HPDE6-E6E7 (cell line): Measurements from ENCODE around the gene TACR2.

Experiments used
- DNase-seq: peaks from one replicate; pipeline ENCODE4 v3.0.0; 2011; ENCODE audit warnings: missing footprints; ENCODE audit errors: extremely low spot score

TACR2 gene

DNA sequence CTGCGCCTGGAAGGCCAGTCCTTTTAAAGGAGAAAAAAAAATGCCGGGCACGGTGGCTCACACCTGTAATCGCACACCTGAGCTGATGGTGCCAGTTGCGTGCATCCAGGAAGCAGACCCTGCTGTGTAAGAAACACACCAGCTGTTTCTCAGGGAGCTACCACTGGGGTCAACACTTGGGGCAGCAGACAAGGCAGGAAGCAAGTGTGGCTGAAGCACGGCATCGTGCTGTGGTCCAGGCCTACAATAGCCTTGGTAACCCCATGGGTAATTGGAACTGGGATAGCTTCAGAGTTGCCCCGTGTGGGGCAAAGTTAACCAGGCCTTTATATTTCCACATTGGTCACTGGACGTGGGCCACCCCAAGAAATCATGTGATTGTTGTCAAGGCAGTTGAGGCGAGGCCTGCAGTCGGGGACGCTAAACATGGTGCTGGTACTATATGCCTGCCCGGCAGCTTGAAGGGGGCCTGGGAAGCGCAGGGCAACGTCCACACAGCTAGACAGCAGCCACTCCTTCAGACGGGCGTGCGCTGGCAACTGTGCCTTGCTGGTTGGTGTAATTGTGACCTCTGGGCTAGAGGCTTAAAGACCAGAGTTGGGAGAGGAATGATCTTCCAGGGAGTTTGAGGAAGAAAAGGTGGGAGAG lies 2.5 kb upstream of the TACR2 start:
- no peak for DNase-seq

DNA sequence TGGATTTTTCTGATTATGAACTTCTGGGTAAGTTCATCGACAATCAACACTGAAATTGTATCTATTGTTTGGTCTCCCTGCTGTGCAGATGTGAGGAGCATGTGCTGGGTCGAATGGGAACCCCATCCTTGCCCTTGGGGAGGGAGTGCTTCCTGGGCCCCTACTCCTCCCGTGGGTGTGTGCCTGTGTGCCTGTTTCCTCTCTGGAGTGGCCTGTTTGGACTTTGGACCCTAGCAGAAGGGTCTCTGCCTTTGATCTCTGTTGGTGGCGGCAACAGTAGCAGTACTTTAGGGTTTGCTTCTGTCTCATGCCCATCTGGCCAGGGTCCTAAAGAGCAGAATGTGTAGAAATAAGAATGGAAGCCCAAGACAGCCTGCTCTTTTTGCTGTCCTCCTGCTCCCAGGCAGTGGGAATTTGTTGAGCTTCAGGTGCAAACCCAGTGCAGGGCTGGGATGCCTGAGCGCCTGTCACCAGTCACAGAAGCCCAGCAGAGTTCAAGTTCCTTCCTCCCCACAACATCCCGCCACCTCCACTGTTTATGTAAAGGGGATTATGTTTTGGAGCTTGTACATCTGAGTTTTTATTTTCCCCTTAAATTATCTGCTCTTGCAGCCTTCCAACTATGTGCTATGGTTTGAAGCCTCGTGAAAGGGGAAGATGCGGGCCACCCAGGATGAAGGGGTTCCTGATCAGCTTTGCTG lies 1.5 kb upstream of the TACR2 start:
- DNase-seq: no peak

DNA sequence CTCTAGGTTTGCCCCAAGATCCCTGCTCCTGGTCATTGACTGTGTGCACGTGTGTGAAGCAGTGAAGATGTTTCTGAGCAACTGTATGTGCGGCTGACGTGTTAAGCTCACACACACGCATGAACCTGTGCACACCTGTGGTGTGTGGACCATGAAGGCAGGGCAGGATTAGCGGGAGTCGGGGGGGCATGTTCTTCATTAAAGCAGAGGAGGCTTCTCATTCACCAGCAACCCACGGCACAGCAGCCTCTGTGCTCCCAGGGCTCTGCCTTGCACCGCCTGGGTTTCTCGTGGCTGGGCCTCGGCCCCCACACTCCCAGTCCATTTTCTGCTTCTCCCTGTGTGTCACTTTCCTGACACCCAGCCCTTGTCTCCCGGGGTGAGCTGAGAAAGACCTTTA lies 824 bp upstream of the TACR2 start:
- no peak for DNase-seq

DNA sequence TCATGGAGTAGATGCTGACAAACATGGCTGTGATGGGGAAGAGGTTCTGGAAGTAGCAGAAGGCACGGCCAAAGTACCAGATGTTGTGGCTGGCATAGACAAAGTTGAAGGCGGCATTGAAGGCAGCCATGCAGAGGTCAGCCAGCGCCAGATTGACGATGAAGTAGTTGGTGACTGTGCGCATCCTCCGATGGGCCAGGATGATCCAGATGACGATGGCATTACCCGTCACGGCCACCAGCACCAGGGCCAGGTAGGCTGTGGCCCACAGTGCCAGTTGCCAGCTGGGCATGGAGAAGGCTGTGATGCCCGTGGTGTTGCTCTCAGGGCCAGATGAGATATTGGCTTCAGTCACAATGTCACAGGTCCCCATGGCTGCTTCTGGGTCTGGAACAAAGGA lies 767 bp downstream of the TACR2 start:
- no peak for DNase-seq

DNA sequence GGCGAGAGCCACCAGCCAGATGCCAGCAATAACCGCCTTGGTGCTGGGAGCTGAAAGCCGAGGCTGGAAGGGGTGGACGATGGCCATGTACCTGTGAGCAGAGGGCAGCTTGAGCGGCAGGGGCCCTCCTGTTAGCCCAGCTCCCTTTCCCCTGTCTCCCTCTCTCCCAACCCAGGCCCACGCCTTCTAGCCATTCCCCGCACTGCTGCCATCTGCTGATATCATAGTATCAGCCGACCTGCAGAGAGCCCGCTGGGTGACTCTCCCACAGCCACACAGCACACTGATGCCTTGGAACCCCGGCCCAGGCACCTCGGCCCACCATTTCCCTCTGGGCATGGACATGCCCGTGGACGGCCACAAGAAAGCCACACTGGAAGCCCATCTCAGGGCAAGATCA lies 1.7 kb downstream of the TACR2 start:
- no peak for DNase-seq

DNA sequence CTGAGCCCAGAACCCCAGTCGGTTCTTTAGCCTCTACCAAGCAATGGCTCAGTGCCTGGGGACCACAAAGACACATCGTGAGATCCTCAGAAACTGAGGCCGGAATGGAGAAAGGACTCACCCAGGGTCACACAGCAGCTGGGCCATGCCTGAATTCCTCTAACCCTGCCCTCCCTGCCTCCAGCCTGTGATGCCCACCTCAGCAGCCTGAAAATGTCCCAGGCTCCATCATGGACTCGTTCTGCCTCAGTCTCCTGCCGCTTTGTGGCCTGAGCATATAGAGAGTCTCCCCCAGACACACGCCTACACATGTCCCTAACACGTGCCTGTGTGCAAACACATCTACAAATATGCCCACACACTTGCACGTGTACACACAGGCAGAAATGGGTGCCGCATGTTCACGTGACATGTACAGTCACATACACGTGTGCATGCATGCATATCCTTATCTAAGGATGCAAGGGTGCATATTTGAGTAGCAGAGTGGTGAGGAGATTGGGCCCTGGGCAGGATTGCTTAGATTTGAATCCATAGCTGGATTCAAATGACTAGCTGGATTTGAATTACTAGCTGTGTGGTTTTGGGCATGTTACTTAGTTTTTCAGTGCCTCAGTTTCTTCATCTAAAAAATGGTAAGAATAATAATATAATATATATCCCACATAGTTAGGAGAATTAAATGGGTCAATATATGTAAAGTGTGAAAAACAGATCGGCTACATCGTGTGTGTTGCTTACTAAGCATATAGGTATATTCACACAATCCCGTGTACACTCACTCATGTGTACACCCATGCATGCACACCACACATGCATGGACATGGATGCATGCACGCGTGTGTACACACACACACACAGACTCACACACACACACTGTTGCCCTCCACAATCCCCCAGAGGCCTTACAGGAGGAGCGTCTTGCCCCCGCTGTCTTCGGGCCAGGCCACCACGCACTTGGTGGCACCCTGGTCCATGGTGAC lies 2.4 kb downstream of the TACR2 start:
- no peak for DNase-seq

DNA sequence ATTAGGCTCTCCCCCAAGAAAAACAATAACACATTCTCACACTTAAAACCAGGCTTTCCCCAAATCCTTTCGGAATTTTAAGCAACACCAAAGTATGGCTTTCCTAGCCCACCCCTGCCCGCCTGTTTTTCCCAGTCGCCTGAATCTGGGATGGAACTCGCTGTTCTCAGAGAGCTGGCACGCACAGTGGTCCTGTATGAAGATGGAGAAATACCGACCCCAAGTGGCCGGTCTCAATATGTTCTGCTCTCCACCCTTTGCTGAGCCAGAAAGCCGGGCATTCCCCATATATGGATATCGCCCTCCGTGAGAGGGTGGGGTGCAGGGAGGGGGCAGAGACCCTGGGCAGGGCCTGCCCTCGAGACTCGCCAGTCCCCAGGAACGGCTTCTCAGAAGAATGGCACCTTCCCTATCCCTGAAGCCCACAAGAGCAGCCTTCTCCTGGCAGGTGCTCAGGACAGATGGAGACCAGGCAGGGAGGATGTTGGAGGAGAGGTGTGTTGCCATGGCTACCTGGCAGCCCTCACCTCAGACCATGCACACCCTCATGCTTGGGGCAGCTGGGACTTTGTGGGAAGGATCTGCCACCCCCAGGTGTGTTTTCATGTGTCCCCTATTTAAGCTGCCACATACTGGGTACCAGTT lies 3.4 kb downstream of the TACR2 start:
- DNase-seq: no peak

DNA sequence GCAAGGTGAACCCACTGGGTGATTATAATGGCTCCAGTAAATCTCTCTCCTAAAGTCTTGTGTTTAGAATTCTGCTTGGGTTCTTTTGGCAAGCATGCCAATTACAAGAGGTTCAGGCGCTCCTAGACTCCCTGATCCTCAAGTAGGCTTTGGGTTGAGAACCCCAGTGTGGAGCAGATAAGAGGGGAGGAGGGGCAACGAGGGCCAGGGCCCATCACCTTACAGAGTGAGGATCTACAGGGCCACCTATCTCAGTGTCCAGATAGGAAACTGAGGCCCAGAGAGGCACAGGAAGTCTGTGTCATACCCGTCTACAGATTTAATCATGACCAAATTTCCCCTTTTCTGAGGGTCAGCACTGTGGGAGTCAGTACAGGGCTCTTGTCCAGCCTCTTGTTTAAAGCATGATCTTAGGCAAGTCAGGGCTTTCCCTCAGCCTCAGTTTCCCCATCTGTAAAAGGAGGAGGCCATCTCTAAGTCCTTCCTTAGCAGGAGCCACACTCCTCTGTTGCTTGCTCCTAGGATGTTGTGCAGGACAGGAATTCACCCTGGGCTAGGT lies 4.4 kb downstream of the TACR2 start:
- DNase-seq: no peak

DNA sequence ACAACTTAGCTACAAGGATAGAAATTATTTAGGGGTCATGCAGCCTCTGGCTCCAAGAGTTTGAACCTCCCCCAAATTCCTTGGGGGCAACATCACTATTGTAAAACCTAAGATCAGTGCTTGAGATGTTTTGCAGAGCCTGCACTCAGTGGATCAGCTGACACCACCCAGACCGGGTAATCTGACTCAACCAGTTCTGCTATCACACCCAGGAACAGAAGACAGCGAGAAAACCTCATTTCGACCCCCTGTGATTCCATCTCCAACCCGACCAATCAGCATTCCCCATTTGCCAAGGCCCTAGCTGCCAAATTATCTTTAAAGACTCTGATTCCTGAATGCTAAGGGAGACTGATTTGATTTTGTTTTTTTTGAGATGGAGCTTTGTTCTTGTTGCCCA lies 5.2 kb downstream of the TACR2 start:
- no peak for DNase-seq

DNA sequence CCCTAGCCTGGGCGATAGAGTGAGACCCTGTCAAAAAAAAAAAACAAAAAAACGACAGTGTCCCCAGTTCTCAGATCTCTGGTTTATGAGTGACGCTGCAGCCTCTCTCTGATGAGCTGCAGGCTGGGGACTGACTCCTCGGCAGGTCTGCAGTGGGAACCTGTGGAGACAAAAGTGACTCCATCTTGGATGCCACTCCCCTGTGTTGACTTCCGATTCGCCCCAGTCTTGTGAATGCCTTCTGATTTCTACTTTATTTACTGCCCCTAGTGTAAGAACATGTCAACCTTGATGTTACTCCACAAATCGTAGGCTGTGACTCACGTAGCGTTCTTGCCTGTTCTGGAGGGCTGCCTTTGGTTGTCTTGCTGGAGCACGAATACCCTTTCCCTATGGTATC lies 6.2 kb downstream of the TACR2 start:
- no peak for DNase-seq

DNA sequence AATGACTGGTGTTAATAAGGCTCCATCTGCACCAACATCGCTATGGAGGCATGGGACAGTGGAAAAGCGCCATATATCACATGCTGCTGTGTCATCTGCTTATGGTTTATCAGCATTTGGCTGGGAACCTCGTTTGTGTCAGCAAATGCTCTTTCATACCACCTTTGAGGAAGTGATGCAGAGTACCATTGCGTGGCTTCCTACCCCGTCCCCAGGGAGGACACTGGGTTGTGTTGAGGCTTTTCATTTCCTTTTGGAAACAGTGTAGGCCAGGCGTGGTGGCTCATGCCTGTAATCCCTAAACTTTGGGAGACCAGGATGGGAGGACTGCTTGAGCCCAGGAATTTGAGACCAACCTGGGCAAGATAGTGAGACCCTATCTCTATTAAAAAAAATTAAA lies 6.8 kb downstream of the TACR2 start:
- no peak for DNase-seq

DNA sequence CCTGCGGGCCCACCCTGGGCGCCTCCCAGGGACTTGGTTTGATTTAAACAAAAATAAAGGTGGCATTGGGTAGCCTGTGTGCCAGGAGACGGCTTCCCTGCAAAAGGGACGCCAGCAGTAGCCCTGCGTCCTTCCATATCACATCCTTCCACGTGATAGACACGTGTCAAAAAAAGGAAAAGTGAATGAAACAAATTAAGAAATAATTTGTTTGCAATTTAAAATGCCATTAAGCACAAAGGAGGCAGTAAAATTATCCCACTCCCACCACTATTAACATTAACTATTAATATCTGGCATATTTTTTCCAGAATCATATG lies 7.6 kb downstream of the TACR2 start:
- DNase-seq: no peak

DNA sequence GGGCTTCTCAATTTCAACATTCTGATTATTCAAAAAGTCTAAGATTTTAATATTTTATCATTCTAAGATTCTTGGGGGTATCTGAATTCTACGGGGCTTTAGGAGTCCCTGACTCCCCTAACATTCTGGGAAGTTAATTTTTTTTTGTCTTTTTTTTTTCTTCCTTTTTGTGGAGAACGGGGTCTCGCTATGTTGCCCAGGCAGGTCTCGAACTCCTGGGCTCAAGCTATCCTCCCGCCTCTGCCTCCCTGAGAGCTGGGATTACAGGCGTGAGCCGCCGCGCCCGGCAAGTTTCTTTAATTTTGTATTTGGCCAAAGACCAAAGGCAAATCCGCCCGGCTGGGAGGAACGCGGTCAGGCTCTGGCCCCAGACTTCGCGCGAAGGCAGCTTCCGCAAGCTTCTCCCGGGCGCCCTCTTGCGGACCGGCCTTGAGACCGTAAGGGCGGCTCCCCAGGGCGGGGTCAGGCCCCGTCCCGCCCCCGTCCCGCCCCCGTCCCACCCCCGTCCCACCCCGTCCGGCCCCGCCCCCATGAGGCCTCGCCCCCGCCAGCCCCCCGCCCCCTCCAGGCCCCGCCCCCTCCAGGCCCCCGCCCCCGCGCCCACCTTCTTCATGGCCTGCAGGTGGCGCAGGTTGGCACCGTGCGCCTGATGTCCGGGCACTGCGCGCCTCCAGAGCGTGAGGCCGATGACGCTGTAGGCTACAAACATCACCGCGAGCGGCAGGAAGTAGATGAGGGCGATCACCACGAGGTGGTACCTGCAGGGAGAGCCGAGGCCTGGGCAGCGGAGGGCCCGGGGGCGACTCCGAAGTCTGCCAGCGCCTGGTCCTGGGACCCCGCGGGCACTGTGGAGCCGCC lies 8.2 kb downstream of the TACR2 start:
- DNase-seq: peak; percentile 92

DNA sequence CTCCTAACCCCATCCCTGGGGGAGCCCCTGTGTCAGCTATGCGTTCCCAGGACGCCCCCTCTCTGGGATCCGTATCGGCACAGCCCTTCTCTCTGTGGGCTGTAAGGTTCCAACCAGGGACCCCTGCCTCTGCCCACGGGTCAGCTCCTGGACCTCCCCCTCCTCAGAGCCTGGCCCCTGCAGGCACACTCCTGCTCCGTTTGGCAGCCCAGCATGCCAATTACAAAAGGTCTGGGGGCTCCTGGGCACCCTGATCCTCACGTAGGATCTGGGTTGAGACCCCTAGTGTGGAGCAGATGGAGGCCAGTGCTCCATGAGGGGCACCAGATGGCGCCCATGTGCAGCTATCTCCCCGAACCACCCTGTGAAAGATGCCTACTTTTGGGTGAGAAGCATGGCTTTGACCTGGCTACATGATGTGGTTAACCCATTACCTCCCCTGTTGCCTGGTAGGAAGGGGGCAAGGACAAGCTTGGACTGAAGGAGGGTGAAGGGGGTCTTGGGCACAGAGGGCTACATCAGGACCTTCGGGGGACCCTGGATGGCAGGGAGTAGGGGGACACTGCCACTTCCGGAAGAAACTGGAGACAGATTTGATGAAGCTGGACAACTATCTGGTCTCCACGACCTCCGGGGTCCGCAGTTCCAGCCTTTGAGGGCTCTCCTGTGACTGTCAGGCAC lies 9.0 kb downstream of the TACR2 start:
- DNase-seq: no peak

DNA sequence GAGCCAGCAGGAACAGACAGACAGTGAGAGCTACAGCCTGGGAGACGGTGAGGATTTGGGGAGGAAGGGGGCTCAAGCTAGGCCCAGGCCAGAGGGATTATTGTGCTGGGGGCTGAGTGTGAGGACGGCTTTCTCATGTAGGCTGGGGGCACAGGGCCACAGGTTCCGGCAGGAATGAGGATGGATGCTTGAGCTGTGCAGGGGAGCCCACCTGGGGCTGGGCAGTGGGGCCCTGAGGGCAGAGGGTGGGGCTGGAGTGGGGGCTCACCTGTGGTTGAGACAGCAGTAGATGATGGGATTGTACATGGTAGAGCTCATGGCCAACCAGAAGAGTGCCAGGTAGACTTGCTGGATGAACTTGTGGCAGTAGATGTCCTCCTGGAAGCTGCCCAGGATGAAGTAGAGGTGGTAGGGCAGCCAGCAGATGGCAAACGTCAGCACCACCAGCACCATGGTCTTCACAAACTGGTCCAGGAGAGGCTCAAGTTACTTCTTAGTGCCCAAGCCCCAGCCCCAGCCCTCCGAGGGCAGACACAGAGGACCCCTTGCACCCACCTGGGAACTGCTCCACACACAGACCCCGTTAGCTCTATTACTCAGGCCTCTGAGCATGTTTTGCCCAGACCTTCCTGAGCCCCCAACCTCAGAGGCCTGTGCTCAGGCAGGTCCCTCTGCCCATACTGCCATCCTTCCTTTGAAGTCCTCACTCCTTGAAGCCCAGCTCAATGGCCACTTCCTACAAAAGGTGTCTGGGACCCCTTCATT lies 9.7 kb downstream of the TACR2 start:
- no peak for DNase-seq

DNA sequence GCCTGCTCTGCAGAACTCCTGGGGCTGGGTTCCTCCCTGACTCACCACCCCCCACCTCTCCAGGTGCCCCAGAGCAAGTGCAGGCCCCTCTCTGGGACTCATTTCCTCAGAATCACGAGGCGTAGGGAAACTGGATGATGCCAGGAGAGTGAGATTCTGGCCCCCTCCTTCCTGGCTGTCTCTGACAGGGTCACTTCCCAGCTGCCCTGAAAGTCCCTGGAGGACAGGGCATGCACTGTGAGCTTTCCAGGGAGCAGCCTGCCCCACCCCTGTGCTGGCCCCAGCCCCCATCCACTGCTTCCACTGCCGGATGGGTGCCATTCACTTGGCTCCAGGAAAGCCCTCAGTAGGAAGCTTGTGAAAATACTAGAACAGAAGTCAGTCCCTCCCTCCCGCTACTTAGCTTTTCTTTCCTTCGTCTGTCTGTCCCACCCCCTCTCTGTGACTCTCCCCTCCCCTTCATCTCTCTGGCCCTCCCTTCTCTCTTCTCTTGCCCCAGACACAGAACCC lies 10.4 kb downstream of the TACR2 start:
- DNase-seq: no peak

DNA sequence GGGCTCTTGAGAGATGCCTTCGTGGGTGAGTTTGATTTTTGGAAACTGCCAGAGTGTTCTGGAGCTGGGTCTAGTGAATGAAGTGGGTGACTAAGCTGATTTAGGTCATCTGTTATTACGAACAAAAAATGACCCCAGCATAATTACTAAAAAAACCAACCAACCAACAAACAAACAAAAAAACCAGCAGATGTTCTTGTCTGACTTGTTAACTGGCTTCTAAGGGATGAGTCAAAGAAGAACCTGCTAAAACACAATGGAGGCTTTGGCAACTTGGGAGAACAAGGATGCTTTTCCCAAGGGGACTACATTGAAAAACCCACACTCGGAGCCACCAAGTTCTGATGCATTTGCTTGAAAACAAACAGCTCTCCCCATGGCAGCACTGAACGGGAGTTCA lies 11.5 kb downstream of the TACR2 start:
- DNase-seq: no peak

DNA sequence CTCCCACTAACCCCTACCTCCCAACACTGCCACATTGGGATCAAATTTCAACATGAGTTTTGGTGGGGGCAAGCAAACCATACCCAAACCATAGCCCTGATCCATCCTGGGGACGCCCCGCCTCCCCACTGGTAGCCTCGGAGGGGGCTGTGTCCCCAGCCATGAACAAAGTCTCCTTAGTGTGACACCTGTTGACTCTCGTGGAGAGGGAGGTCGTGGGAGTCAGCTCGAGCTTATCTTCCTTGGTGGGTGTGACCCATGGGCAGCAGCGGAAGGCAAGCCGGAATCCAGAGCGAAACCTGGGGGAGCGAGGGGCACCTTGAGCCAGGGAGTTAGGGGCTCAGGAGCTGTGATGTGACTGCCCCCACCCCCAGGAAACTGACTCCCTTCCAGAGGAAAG lies 11.9 kb downstream of the TACR2 start:
- no peak for DNase-seq

DNA sequence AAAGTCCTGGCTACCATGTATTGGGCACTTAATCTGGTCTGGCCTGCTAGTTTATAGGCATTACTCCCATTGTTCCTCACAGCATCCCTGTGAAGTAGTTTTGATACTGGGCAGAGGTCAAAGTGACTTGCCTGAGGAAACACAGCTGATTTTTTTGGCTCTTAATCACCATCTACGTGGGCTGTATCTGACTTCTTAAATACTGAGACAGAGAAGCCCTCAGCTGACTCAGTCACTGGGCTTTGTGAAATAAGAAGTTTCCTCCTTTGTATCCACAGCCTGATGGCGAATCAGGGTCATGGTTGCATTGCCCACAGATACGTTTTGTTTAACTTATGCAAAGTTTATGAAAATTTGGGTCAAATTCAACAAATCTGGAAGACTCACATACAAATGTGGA lies 13.2 kb downstream of the TACR2 start:
- DNase-seq: no peak
